GM12864 (cell line): ENCODE data around the gene TOP2B.

Experiments
- DNase-seq: peaks from one replicate; pipeline ENCODE4 v3.0.0-alpha.2; 2011; ENCODE audit warnings: low read depth
- H3K4me3 ChIP-seq: 2 replicates; pipeline ENCODE4 v1.5.1; 2011; ENCODE audit warnings: mild to moderate bottlenecking, low read depth, low read length, control low read depth
- CTCF ChIP-seq: IDR thresholded peaks from 2 replicates; pipeline ENCODE4 v1.5.1; 2011; ENCODE audit warnings: low read depth, mild to moderate bottlenecking, moderate library complexity, low read length, control low read depth, inconsistent platforms; ENCODE audit errors: missing control alignments

Gene TOP2B

GRCh38 chr3:25588441-25589103, 76.1 kb downstream of the TOP2B start:
- TF ChIP-seq CTCF, result no peak
- DNase-seq, result no peak
- no peak overlapping the region for H3K4me3 ChIP-seq

- DNase-seq, result no peak
- no peak overlapping the region for H3K4me3 ChIP-seq
- no peak for TF ChIP-seq CTCF
These were observed 76.7 kb downstream of the TOP2B start for GRCh38 chr3:25587975-25588374.

- no peak for TF ChIP-seq CTCF
- H3K4me3 ChIP-seq, result no peak overlapping the region
- no peak for DNase-seq
These were observed 77.2 kb downstream of the TOP2B start for GRCh38 chr3:25587526-25587925.

GRCh38 chr3:25587094-25587493, 77.6 kb downstream of the TOP2B start:
- no peak for DNase-seq
- H3K4me3 ChIP-seq, result no peak overlapping the region
- no peak for TF ChIP-seq CTCF

- no peak for DNase-seq
- H3K4me3 ChIP-seq, result no peak overlapping the region
- TF ChIP-seq CTCF, result no peak
These were observed 78.2 kb downstream of the TOP2B start for GRCh38 chr3:25586553-25586952.

- TF ChIP-seq CTCF, result no peak
- DNase-seq, result no peak
- no peak overlapping the region for H3K4me3 ChIP-seq
These were observed 78.6 kb downstream of the TOP2B start for GRCh38 chr3:25586167-25586505.

- TF ChIP-seq CTCF, result no peak
- DNase-seq, result no peak
- no peak overlapping the region for H3K4me3 ChIP-seq
These were observed 79.1 kb downstream of the TOP2B start for GRCh38 chr3:25585361-25586166.
